HepG2 (cell line): ENCODE data around the gene PROC. TPM values are rescaled to one million over a fixed set of nuclear protein-coding genes. Genes with fewer than 3 reads are reported as not detected.

Source experiments
- FOXK1 ChIP-seq: sonication (generic); formaldehyde crosslinking; IDR thresholded peaks from 2 replicates; pipeline ENCODE4 v1.4.0; 2020; ENCODE audit warnings: low read depth, missing genetic modification reagents, borderline replicate concordance
- HNRNPLL ChIP-seq: fragments of 200-400 bp; formaldehyde crosslinking; IDR thresholded peaks from 2 replicates; pipeline ENCODE4 v1.6.1; 2017; ENCODE audit warnings: mild to moderate bottlenecking, low read depth, low read length; ENCODE audit not compliant: poor library complexity, severe bottlenecking
- HOXA5 ChIP-seq: sonication (generic); formaldehyde crosslinking; IDR thresholded peaks from 2 replicates; pipeline ENCODE4 v1.4.0; 2020; ENCODE audit warnings: missing genetic modification reagents
- KLF15 ChIP-seq: sonication (generic); formaldehyde crosslinking; IDR thresholded peaks from 2 replicates; pipeline ENCODE4 v1.8.1; 2023; ENCODE audit warnings: borderline replicate concordance, mild to moderate bottlenecking, inconsistent platforms, missing genetic modification reagents, mixed read lengths
- MXD4 ChIP-seq: IDR thresholded peaks from 2 replicates; pipeline ENCODE4 v1.6.1; 2016; ENCODE audit warnings: mild to moderate bottlenecking, missing biosample characterization, missing genetic modification reagents
- PCBP1 ChIP-seq: fragments of 200-400 bp; formaldehyde crosslinking; IDR thresholded peaks from 2 replicates; pipeline ENCODE4 v1.6.1; 2017; ENCODE audit warnings: mild to moderate bottlenecking, low read depth, low read length, borderline replicate concordance
- PTBP1 ChIP-seq: fragments of 200-400 bp; formaldehyde crosslinking; IDR thresholded peaks from 2 replicates; pipeline ENCODE4 v1.6.1; 2018; ENCODE audit warnings: low read length, low read depth; ENCODE audit not compliant: poor library complexity, severe bottlenecking
- ZBTB7B ChIP-seq: sonication (generic); formaldehyde crosslinking; IDR thresholded peaks from 2 replicates; pipeline ENCODE4 v1.4.0; 2020; ENCODE audit warnings: missing genetic modification reagents
- ZKSCAN8 ChIP-seq: IDR thresholded peaks from 2 replicates; pipeline ENCODE4 v1.6.1; 2016; ENCODE audit warnings: borderline replicate concordance, missing genetic modification reagents, missing compliant biosample characterization
- ZNF121 ChIP-seq: sonication (generic); formaldehyde crosslinking; IDR thresholded peaks from 2 replicates; pipeline ENCODE4 v1.5.0; 2020; ENCODE audit warnings: mild to moderate bottlenecking, missing genetic modification reagents
- ZNF253 ChIP-seq: sonication (generic); formaldehyde crosslinking; IDR thresholded peaks from 2 replicates; pipeline ENCODE4 v1.8.0; 2022; ENCODE audit warnings: mild to moderate bottlenecking, missing genetic modification reagents, borderline replicate concordance
- ZNF256 ChIP-seq: sonication (generic); formaldehyde crosslinking; conservative IDR thresholded peaks from 2 replicates; pipeline ENCODE4 v1.4.0; 2020; ENCODE audit warnings: missing genetic modification reagents
- ZNF629 ChIP-seq: sonication (generic); formaldehyde crosslinking; conservative IDR thresholded peaks from 2 replicates; pipeline ENCODE4 v1.5.0; 2020; ENCODE audit warnings: missing genetic modification reagents
- ZSCAN31 ChIP-seq: sonication (generic); formaldehyde crosslinking; IDR thresholded peaks from 2 replicates; pipeline ENCODE4 v1.5.0; 2020; ENCODE audit warnings: low read depth, mild to moderate bottlenecking, missing genetic modification reagents
- polyA plus RNA-seq, 8 experiments: library from polyadenylated mRNA; depleted of rRNA in 3 of 8; stranded (reverse) in 7 of 8; unstranded in 1 of 8; fragments of >200 nt; fragmentation: Illumina TruSeq in 4 of 8; extraction: Trizol in 4 of 8; gene quantifications; 2 replicates each; pipeline versions ENCODE4 v1.2.1 to v1.2.3, GENCODE V29; 2011 to 2016; ENCODE audit warnings: low read depth in 4 of 8, missing spikeins in 1 of 8, mixed read lengths in 1 of 8; ENCODE audit not compliant: insufficient read depth in 1 of 8
- total RNA-seq, 5 experiments: library from RNA; depleted of rRNA; stranded (reverse); fragments of >200 nt; fragmentation: Illumina TruSeq; extraction: Trizol; gene quantifications; 2 replicates each; pipeline ENCODE4 v1.2.3, GENCODE V29; 2016; ENCODE audit warnings: low read depth in 1 of 5
- TF ChIP-seq, protein P1 (sequence below): sonication (generic); formaldehyde crosslinking; IDR thresholded peaks from 2 replicates; pipeline ENCODE4 v1.4.0; 2020; ENCODE audit warnings: missing genetic modification reagents
- TF ChIP-seq, protein P2 (sequence below): sonication (generic); formaldehyde crosslinking; conservative IDR thresholded peaks from 2 replicates; pipeline ENCODE4 v1.4.0; 2020; ENCODE audit warnings: missing genetic modification reagents
- TF ChIP-seq, protein P3 (sequence below): sonication (generic); formaldehyde crosslinking; conservative IDR thresholded peaks from 2 replicates; pipeline ENCODE4 v1.8.0; 2022; ENCODE audit warnings: mild to moderate bottlenecking, moderate library complexity, missing genetic modification reagents
- TF ChIP-seq, protein P4 (sequence below): sonication (generic); formaldehyde crosslinking; IDR thresholded peaks from 2 replicates; pipeline ENCODE4 v1.4.0; 2020; ENCODE audit warnings: missing genetic modification reagents

PROC gene
- total and polyA plus RNA-seq, 2 of the 13 experiments (the other 11 are each of a cell fraction or from before 2014, with no cell fraction given), result 134 to 185 TPM

DNA sequence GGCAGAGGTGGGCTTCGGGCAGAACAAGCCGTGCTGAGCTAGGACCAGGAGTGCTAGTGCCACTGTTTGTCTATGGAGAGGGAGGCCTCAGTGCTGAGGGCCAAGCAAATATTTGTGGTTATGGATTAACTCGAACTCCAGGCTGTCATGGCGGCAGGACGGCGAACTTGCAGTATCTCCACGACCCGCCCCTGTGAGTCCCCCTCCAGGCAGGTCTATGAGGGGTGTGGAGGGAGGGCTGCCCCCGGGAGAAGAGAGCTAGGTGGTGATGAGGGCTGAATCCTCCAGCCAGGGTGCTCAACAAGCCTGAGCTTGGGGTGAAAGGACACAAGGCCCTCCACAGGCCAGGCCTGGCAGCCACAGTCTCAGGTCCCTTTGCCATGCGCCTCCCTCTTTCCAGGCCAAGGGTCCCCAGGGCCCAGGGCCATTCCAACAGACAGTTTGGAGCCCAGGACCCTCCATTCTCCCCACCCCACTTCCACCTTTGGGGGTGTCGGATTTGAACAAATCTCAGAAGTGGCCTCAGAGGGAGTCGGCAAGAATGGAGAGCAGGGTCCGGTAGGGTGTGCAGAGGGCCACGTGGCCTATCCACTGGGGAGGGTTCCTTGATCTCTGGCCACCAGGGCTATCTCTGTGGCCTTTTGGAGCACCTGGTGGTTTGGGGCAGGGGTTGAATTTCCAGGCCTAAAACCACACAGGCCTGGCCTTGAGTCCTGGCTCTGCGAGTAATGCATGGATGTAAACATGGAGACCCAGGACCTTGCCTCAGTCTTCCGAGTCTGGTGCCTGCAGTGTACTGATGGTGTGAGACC lies at the start of gene PROC (continued):
- TF ChIP-seq, protein P1, sequence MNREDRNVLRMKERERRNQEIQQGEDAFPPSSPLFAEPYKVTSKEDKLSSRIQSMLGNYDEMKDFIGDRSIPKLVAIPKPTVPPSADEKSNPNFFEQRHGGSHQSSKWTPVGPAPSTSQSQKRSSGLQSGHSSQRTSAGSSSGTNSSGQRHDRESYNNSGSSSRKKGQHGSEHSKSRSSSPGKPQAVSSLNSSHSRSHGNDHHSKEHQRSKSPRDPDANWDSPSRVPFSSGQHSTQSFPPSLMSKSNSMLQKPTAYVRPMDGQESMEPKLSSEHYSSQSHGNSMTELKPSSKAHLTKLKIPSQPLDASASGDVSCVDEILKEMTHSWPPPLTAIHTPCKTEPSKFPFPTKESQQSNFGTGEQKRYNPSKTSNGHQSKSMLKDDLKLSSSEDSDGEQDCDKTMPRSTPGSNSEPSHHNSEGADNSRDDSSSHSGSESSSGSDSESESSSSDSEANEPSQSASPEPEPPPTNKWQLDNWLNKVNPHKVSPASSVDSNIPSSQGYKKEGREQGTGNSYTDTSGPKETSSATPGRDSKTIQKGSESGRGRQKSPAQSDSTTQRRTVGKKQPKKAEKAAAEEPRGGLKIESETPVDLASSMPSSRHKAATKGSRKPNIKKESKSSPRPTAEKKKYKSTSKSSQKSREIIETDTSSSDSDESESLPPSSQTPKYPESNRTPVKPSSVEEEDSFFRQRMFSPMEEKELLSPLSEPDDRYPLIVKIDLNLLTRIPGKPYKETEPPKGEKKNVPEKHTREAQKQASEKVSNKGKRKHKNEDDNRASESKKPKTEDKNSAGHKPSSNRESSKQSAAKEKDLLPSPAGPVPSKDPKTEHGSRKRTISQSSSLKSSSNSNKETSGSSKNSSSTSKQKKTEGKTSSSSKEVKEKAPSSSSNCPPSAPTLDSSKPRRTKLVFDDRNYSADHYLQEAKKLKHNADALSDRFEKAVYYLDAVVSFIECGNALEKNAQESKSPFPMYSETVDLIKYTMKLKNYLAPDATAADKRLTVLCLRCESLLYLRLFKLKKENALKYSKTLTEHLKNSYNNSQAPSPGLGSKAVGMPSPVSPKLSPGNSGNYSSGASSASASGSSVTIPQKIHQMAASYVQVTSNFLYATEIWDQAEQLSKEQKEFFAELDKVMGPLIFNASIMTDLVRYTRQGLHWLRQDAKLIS (CRISPR knock-in tag), result peak; percentile 79
- no peak for TF ChIP-seq PTBP1
- TF ChIP-seq ZNF253, result 0 out of 2 replicates have a peak, but pooled peaks have one; percentile 92
- TF ChIP-seq HOXA5 (CRISPR knock-in tag), result peak; percentile 80
- TF ChIP-seq PCBP1, result 0 out of 2 replicates have a peak, but pooled peaks have one; percentile 87
- no peak for TF ChIP-seq KLF15 (CRISPR knock-in tag)
- peak; percentile 54 for TF ChIP-seq ZNF121 (CRISPR knock-in tag)
- peak; percentile 96 for TF ChIP-seq ZSCAN31 (CRISPR knock-in tag)
- TF ChIP-seq, protein P2, sequence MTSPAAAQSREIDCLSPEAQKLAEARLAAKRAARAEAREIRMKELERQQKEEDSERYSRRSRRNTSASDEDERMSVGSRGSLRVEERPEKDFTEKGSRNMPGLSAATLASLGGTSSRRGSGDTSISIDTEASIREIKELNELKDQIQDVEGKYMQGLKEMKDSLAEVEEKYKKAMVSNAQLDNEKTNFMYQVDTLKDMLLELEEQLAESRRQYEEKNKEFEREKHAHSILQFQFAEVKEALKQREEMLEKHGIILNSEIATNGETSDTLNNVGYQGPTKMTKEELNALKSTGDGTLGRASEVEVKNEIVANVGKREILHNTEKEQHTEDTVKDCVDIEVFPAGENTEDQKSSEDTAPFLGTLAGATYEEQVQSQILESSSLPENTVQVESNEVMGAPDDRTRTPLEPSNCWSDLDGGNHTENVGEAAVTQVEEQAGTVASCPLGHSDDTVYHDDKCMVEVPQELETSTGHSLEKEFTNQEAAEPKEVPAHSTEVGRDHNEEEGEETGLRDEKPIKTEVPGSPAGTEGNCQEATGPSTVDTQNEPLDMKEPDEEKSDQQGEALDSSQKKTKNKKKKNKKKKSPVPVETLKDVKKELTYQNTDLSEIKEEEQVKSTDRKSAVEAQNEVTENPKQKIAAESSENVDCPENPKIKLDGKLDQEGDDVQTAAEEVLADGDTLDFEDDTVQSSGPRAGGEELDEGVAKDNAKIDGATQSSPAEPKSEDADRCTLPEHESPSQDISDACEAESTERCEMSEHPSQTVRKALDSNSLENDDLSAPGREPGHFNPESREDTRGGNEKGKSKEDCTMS (CRISPR knock-in tag), result 0 out of 2 replicates have a peak, but pooled peaks have one; percentile 38
- TF ChIP-seq ZNF629 (CRISPR knock-in tag), result no peak; the same call in none of the 2 replicates
- TF ChIP-seq, protein P3, sequence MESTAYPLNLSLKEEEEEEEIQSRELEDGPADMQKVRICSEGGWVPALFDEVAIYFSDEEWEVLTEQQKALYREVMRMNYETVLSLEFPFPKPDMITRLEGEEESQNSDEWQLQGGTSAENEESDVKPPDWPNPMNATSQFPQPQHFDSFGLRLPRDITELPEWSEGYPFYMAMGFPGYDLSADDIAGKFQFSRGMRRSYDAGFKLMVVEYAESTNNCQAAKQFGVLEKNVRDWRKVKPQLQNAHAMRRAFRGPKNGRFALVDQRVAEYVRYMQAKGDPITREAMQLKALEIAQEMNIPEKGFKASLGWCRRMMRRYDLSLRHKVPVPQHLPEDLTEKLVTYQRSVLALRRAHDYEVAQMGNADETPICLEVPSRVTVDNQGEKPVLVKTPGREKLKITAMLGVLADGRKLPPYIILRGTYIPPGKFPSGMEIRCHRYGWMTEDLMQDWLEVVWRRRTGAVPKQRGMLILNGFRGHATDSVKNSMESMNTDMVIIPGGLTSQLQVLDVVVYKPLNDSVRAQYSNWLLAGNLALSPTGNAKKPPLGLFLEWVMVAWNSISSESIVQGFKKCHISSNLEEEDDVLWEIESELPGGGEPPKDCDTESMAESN (CRISPR knock-in tag), result peak; percentile 93
- peak; percentile 93 for TF ChIP-seq ZBTB7B
- peak; percentile 91 for TF ChIP-seq MXD4 (CRISPR knock-in tag)
- TF ChIP-seq, protein P4, sequence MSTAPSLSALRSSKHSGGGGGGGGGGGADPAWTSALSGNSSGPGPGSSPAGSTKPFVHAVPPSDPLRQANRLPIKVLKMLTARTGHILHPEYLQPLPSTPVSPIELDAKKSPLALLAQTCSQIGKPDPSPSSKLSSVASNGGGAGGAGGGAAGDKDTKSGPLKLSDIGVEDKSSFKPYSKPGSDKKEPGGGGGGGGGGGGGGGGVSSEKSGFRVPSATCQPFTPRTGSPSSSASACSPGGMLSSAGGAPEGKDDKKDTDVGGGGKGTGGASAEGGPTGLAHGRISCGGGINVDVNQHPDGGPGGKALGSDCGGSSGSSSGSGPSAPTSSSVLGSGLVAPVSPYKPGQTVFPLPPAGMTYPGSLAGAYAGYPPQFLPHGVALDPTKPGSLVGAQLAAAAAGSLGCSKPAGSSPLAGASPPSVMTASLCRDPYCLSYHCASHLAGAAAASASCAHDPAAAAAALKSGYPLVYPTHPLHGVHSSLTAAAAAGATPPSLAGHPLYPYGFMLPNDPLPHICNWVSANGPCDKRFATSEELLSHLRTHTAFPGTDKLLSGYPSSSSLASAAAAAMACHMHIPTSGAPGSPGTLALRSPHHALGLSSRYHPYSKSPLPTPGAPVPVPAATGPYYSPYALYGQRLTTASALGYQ (CRISPR knock-in tag), result no peak; the same call in 1 of the 2 replicates
- peak; percentile 95 for TF ChIP-seq ZNF256
- TF ChIP-seq HNRNPLL, result peak; percentile 39
- peak; percentile 61; the same call in 1 of the 2 replicates for TF ChIP-seq FOXK1 (CRISPR knock-in tag)
- 0 out of 2 replicates have a peak, but pooled peaks have one; percentile 15 for TF ChIP-seq ZKSCAN8 (CRISPR knock-in tag)
